B cell (primary cell): Measurements from ENCODE around the gene GNG2.

Source experiments
- CTCF ChIP-seq: fragments of 200-600 bp; IDR thresholded peaks from one replicate; pipeline ENCODE4 v1.8.0; 2022; ENCODE audit warnings: antibody characterized with exemption, mild to moderate bottlenecking
- EZH2 ChIP-seq: IDR thresholded peaks from 2 replicates; pipeline ENCODE4 v1.6.1; 2012; ENCODE audit warnings: borderline replicate concordance, low read depth, mild to moderate bottlenecking, moderate library complexity, low read length; ENCODE audit not compliant: insufficient read depth, poor library complexity, severe bottlenecking

- TF ChIP-seq CTCF, result no peak
- TF ChIP-seq EZH2, result no peak
Measured at GRCh38 chr14:52018970-52019369, 158.6 kb downstream of the GNG2 start.
